ENCODE measurements around the gene MCTP2.
"Not testable (repeated sequence)": the region's sequence is repeated elsewhere in the genome, so short reads cannot be mapped to it uniquely, and the experiment has no call there.

MCTP2 gene

GRCh38 chr15:94493586-94493985 is 262.2 kb downstream of the MCTP2 start:
- H3K79me1 ChIP-seq (ENCODE audit: low read depth, low read length): not testable (repeated sequence)
- 100% methylated on average over 1 of the region's 1 CpG; no CpG with 5 or more reads in 1 of the 2 donors for WGBS, 2 donors (ENCODE audit: extremely low coverage in 2 of 2, insufficient read length in 2 of 2, insufficient replicate concordance in 1 of 2)

GRCh38 chr15:94494732-94495131 is 263.4 kb downstream of the MCTP2 start:
- Histone ChIP-seq H2BK12ac (ENCODE audit: low read length) (no peak overlapping the region), H2AFZ (ENCODE audit: low read length) (no peak overlapping the region), H3K27me3 (ENCODE audit: control insufficient read depth in 3 of 3, insufficient read depth in 3 of 3, low read depth in 1 of 3, low read length in 3 of 3) (no peaks in the 10 kb centered on the region), H2AK5ac (ENCODE audit: low read depth, low read length) (no peak overlapping the region), H3K36me3 (replicated peaks in 1 of 2; ENCODE audit: control insufficient read depth in 2 of 2, insufficient read depth in 2 of 2, low read length in 2 of 2) (no peaks in the 10 kb centered on the region), H3K79me1 (ENCODE audit: low read depth, low read length) (no peaks in the 10 kb centered on the region), H3K4me3 (ENCODE audit: low read length in 2 of 2) (no peak overlapping the region), H3K27ac (replicated peaks; ENCODE audit: low read length) (no peak overlapping the region), H2BK15ac (ENCODE audit: low read length) (no peak overlapping the region), H3K9ac (ENCODE audit: low read depth, low read length, poor library complexity) (no peak overlapping the region), H3K4me1 (ENCODE audit: control insufficient read depth in 2 of 2, insufficient read depth in 1 of 2, low read depth in 1 of 2, low read length in 2 of 2) (no peaks in the 10 kb centered on the region), H3K23ac (ENCODE audit: low read depth, low read length, poor library complexity) (no peak overlapping the region), H3K9me3 (replicated peaks in 1 of 2; ENCODE audit: control insufficient read depth in 2 of 2, insufficient read depth in 1 of 2, low read depth in 1 of 2, low read length in 2 of 2) (no peaks in the 10 kb centered on the region), H2BK5ac (ENCODE audit: low read length) (no peak overlapping the region), H4K91ac (ENCODE audit: low read depth, low read length, poor library complexity) (no peak overlapping the region), H3K4ac (ENCODE audit: low read length) (no peak overlapping the region), H2BK120ac (ENCODE audit: low read depth, low read length) (no peak overlapping the region), H3K4me2 (ENCODE audit: insufficient read depth, low read length, poor library complexity, severe bottlenecking) (no peak overlapping the region), H3K14ac (ENCODE audit: low read length) (no peak overlapping the region), H3K18ac (ENCODE audit: low read length) (no peak overlapping the region), H4K8ac (ENCODE audit: low read depth, low read length) (no peak overlapping the region)
- DNase-seq (ENCODE audit: low spot score): no peak
- no CpG with 5 or more reads among the region's 4 CpGs for WGBS, 2 donors (ENCODE audit: extremely low coverage in 2 of 2, insufficient read length in 2 of 2, insufficient replicate concordance in 1 of 2)

More at GRCh38 chr15:94493586-94493985, 262.2 kb downstream of the MCTP2 start:
- not testable (repeated sequence) for H4K8ac ChIP-seq (ENCODE audit: low read depth, low read length); H2AK5ac ChIP-seq (ENCODE audit: low read depth, low read length); H3K4me1 ChIP-seq (ENCODE audit: control insufficient read depth in 2 of 2, insufficient read depth in 1 of 2, low read depth in 1 of 2, low read length in 2 of 2); H2AFZ ChIP-seq (ENCODE audit: low read length); H2BK5ac ChIP-seq (ENCODE audit: low read length); DNase-seq (ENCODE audit: low spot score); H3K36me3 ChIP-seq (replicated peaks in 1 of 2; ENCODE audit: control insufficient read depth in 2 of 2, insufficient read depth in 2 of 2, low read length in 2 of 2); H3K4me3 ChIP-seq (ENCODE audit: low read length in 2 of 2); H2BK120ac ChIP-seq (ENCODE audit: low read depth, low read length); H3K4me2 ChIP-seq (ENCODE audit: insufficient read depth, low read length, poor library complexity, severe bottlenecking); H3K9ac ChIP-seq (ENCODE audit: low read depth, low read length, poor library complexity); H2BK12ac ChIP-seq (ENCODE audit: low read length); H3K23ac ChIP-seq (ENCODE audit: low read depth, low read length, poor library complexity); H3K18ac ChIP-seq (ENCODE audit: low read length); H3K4ac ChIP-seq (ENCODE audit: low read length); H2BK15ac ChIP-seq (ENCODE audit: low read length); H3K27ac ChIP-seq (replicated peaks; ENCODE audit: low read length); H3K27me3 ChIP-seq (ENCODE audit: control insufficient read depth in 3 of 3, insufficient read depth in 3 of 3, low read depth in 1 of 3, low read length in 3 of 3); H4K91ac ChIP-seq (ENCODE audit: low read depth, low read length, poor library complexity); H3K9me3 ChIP-seq (replicated peaks in 1 of 2; ENCODE audit: control insufficient read depth in 2 of 2, insufficient read depth in 1 of 2, low read depth in 1 of 2, low read length in 2 of 2); H3K14ac ChIP-seq (ENCODE audit: low read length)

- Histone ChIP-seq H4K8ac (ENCODE audit: low read depth, low read length) (no peak overlapping the region), H3K36me3 (replicated peaks in 1 of 2; ENCODE audit: control insufficient read depth in 2 of 2, insufficient read depth in 2 of 2, low read length in 2 of 2) (no peaks in the 10 kb centered on the region), H2BK12ac (ENCODE audit: low read length) (no peak overlapping the region), H3K23ac (ENCODE audit: low read depth, low read length, poor library complexity) (no peak overlapping the region), H3K27me3 (ENCODE audit: control insufficient read depth in 3 of 3, insufficient read depth in 3 of 3, low read depth in 1 of 3, low read length in 3 of 3) (no peaks in the 10 kb centered on the region), H2BK15ac (ENCODE audit: low read length) (no peak overlapping the region), H3K4me2 (ENCODE audit: insufficient read depth, low read length, poor library complexity, severe bottlenecking) (no peak overlapping the region), H2BK120ac (ENCODE audit: low read depth, low read length) (no peak overlapping the region), H3K9ac (ENCODE audit: low read depth, low read length, poor library complexity) (no peak overlapping the region), H3K4ac (ENCODE audit: low read length) (no peak overlapping the region), H2AFZ (ENCODE audit: low read length) (no peak overlapping the region), H3K27ac (replicated peaks; ENCODE audit: low read length) (no peak overlapping the region), H2BK5ac (ENCODE audit: low read length) (no peak overlapping the region), H3K4me1 (ENCODE audit: control insufficient read depth in 2 of 2, insufficient read depth in 1 of 2, low read depth in 1 of 2, low read length in 2 of 2) (no peaks in the 10 kb centered on the region), H3K18ac (ENCODE audit: low read length) (no peak overlapping the region), H3K4me3 (ENCODE audit: low read length in 2 of 2) (no peak overlapping the region), H2AK5ac (ENCODE audit: low read depth, low read length) (no peak overlapping the region), H4K91ac (ENCODE audit: low read depth, low read length, poor library complexity) (no peak overlapping the region), H3K79me1 (ENCODE audit: low read depth, low read length) (no peaks in the 10 kb centered on the region), H3K9me3 (replicated peaks in 1 of 2; ENCODE audit: control insufficient read depth in 2 of 2, insufficient read depth in 1 of 2, low read depth in 1 of 2, low read length in 2 of 2) (peaks cover 0 to 3% of the 10 kb centered on the region in 2 donors), H3K14ac (ENCODE audit: low read length) (no peak overlapping the region)
- no peak for DNase-seq (ENCODE audit: low spot score)
- WGBS, 2 donors (ENCODE audit: extremely low coverage in 2 of 2, insufficient read length in 2 of 2, insufficient replicate concordance in 1 of 2): no CpG with 5 or more reads among the region's 2 CpGs
These were observed 271.9 kb downstream of the MCTP2 start for GRCh38 chr15:94503293-94503692.

GRCh38 chr15:94509259-94509658 is 277.9 kb downstream of the MCTP2 start:
- WGBS, 2 donors (ENCODE audit: extremely low coverage in 2 of 2, insufficient read length in 2 of 2, insufficient replicate concordance in 1 of 2): no CpG with 5 or more reads among the region's 1 CpG
- H3K4me3 ChIP-seq (ENCODE audit: low read length in 2 of 2): no peak overlapping the region
- H3K4ac ChIP-seq (ENCODE audit: low read length): no peak overlapping the region
- H3K9me3 ChIP-seq (replicated peaks in 1 of 2; ENCODE audit: control insufficient read depth in 2 of 2, insufficient read depth in 1 of 2, low read depth in 1 of 2, low read length in 2 of 2): peaks cover 0 to 3% of the 10 kb centered on the region in 2 donors
- DNase-seq (ENCODE audit: low spot score): no peak
- H3K9ac ChIP-seq (ENCODE audit: low read depth, low read length, poor library complexity): no peak overlapping the region
- H2AFZ ChIP-seq (ENCODE audit: low read length): no peak overlapping the region
- no peak overlapping the region for H3K23ac ChIP-seq (ENCODE audit: low read depth, low read length, poor library complexity)
- no peaks in the 10 kb centered on the region for H3K4me1 ChIP-seq (ENCODE audit: control insufficient read depth in 2 of 2, insufficient read depth in 1 of 2, low read depth in 1 of 2, low read length in 2 of 2)
- H3K79me1 ChIP-seq (ENCODE audit: low read depth, low read length): no peaks in the 10 kb centered on the region
- no peak overlapping the region for H4K91ac ChIP-seq (ENCODE audit: low read depth, low read length, poor library complexity)
- H4K8ac ChIP-seq (ENCODE audit: low read depth, low read length): no peak overlapping the region
- H3K18ac ChIP-seq (ENCODE audit: low read length): no peak overlapping the region
- no peak overlapping the region for H2BK5ac ChIP-seq (ENCODE audit: low read length)
- no peak overlapping the region for H2AK5ac ChIP-seq (ENCODE audit: low read depth, low read length)
- H3K27me3 ChIP-seq (ENCODE audit: control insufficient read depth in 3 of 3, insufficient read depth in 3 of 3, low read depth in 1 of 3, low read length in 3 of 3): no peaks in the 10 kb centered on the region
- no peak overlapping the region for H2BK15ac ChIP-seq (ENCODE audit: low read length)
- no peak overlapping the region for H3K4me2 ChIP-seq (ENCODE audit: insufficient read depth, low read length, poor library complexity, severe bottlenecking)
- no peak overlapping the region for H3K27ac ChIP-seq (replicated peaks; ENCODE audit: low read length)
- no peak overlapping the region for H3K14ac ChIP-seq (ENCODE audit: low read length)
- no peak overlapping the region for H2BK12ac ChIP-seq (ENCODE audit: low read length)
- H3K36me3 ChIP-seq (replicated peaks in 1 of 2; ENCODE audit: control insufficient read depth in 2 of 2, insufficient read depth in 2 of 2, low read length in 2 of 2): no peaks in the 10 kb centered on the region
- H2BK120ac ChIP-seq (ENCODE audit: low read depth, low read length): no peak overlapping the region
